GM12801 (cell line): ENCODE measurements around the gene UBIAD1.

Experiments
- CTCF ChIP-seq: IDR thresholded peaks from one replicate; pipeline ENCODE4 v1.5.1; 2011; ENCODE audit warnings: control low read depth; ENCODE audit not compliant: insufficient read length; ENCODE audit errors: extremely low read depth

Gene UBIAD1

DNA sequence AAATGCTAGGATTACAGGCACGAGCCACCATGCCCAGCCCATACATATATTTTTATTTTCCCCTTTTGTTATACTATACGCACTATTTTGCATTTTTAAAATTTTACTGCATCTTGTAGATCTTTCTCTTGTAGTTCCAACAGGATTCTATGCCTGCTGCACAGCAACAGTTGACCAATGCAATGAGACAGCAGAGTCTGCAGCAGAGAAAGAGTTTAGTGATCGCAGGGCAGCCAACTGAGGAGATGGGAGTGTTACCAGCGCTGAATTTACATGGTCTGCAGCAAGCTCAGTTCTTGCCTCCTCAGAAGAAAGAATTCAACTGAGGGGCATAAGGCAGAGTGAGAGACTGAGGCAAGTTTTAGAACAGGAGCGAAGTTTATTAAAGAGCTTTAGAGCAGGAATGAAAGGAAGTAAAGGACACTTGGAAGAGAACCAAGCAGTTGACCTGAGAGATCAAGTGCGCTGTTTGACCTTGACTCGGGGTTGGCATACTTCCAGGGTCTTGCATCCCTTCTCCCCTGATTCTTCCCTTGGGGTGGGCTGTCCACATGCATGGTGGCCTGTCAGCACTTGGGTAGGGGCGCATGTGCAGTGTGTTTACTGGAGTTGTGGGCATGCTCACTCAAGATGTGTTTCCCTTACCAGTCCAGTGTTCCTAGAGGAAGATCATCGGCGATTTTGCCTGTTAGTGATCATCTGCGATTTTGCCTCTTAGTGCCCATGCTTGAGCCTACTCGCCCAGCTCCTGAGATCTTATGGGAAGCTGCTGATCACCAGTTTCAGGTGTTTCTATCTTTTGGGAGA, 6.5 kb upstream of the UBIAD1 start:
- TF ChIP-seq CTCF = no peak

- no peak for TF ChIP-seq CTCF
These were observed 510 bp upstream of the UBIAD1 start for GRCh38 chr1:11272544-11272831.

GRCh38 chr1:11273595-11274234, 717 bp downstream of the UBIAD1 start:
- TF ChIP-seq CTCF = no peak

DNA sequence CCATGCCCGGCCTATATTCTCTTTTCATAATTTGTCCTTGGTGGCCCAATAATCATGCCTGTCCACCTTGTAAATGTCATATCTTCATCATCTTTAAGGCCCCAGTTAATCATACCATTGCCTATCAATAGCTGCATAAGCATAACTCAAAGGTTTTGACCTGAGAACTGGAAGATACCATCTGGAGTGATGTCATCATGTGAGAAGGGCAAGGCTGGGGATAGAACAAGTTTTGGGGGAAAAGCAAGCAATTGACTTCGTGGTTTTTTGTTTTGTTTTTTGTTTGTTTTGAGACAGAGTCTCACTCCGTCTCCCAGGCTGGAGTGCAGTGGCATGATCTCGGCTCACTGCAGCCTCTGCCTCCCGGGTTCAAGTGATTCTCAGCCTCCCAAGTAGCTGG, 6.2 kb downstream of the UBIAD1 start:
- no peak for TF ChIP-seq CTCF

- TF ChIP-seq CTCF = no peak
These were observed 6.6 kb downstream of the UBIAD1 start for GRCh38 chr1:11279630-11280029.

DNA sequence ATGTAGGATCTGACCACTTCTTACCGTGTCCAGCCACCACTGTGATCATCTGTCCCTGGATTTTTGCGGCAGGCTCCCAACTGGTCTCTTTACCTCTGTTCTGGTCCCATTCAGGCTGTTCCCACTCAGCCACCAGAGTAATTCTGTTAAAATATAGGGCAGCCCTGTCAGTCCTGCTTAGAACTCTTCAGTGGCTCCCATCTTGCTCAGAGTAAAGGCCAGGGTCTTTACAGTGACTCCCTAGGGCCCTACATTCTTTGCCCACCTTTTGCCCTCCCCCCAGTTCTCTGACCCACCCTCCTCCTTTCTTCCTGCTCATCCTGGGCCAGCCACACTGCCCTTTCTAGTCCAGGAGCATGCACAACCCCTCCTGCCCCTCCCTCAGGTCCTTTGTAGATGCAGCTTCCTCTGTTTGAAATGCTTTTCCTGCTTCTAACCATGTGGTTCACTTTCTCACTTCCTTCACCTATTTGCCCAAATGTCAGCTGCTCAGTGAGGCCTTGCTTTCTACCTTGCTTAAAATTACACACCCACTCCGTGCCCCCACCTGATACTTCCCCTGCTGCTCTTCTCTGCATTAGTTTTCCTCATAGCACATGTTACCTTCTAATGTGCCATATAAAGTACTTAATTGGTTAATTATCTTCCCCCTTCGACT, 7.8 kb downstream of the UBIAD1 start:
- TF ChIP-seq CTCF = no peak

DNA sequence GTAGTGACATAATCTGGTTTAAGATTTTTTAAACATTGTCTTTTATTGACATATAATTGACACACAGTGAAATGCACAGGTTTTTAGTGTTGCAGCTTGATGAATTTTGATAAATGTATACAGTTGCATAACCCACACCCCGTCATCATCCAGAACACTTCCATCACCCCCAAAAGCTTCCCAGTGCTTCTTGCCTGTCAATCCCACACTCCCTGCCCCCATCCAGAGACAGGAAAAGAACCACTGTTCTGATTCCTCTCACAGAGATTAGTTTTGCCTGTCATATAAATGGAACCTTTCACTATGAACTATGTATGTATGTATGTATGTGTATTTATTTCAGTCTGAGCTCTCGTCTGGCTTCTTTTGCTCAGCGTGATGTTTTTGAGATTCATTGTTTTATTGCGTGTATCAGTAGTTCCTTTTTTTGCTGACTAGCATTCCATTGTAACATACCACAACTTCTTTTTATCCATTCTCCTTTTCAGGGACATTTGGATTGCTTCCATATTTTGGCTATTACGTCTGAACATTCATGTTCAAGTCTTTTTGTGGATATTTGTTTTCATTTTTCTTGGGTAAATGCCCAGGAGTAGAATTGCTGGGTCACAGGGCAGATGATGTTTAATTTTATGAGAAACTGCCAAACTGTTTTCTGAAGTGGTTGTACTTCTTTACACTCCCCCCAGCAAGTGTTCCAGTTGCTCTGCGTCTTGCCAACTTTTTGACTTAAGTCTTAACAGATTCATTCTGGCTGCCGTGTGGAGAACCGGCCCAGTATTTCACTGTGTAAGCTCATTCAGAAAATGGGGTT, 8.7 kb downstream of the UBIAD1 start:
- no peak for TF ChIP-seq CTCF
